ENCODE results near the gene CXCL12.

The CXCL12 gene

DNA sequence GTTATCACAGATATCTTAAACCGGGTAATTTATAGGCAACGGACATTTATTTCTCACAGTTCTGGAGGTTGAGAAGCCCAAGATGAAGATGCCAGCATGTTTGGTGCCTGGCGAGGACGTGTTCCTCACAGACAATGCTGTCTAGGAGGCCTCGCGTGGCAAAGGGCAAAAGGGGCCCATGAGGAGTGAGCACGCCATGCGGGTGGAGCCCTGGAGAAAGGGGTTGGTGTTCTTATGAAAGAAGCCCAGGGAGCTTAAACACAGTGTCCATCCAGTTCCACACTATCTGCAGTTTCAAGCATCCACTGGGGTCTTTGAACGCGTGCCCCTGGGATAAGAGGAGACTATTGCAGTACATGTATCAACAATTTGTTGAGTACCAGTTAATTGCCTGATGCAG lies 51.4 kb downstream of the CXCL12 start:
- DNase-seq = no peak

DNA sequence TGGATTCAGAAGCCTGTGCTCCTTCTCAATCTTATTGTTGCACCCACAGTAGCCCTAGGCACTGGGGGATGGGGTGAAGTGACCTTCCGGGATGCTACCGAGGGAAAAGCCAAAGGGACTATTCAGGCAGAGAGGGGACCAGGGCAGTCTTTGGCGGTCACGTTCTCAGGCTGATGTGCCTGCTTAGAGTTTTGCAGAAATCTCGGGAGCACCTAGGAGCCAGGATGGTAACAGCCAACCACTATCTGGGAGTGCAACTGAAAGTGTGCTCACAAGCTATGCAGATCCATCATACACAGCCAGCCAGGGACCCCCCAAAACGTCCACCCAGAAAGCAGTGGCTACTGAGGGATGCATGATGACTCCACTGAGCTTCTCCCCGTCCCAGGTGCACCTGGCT lies 52.4 kb downstream of the CXCL12 start:
- DNase-seq = no peak

DNA sequence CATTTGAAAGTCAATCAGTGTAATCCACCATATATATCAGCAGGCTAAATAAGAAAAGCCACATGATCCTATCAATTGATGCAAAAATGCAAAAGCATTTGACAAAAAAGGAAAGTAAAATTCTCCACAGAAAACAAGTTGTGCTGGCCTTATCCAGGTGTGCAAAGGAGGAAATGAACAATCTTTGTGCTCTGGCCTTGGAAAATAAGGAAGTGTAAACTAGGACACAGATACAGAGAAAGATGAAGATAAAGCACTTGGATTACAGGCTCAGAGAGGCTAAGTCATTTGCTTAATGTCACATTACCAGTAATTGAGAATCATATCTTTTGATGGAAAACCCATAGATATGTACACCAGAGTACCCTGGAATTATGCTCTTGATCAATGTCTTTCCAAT lies 54.5 kb downstream of the CXCL12 start:
- no peak for DNase-seq

DNA sequence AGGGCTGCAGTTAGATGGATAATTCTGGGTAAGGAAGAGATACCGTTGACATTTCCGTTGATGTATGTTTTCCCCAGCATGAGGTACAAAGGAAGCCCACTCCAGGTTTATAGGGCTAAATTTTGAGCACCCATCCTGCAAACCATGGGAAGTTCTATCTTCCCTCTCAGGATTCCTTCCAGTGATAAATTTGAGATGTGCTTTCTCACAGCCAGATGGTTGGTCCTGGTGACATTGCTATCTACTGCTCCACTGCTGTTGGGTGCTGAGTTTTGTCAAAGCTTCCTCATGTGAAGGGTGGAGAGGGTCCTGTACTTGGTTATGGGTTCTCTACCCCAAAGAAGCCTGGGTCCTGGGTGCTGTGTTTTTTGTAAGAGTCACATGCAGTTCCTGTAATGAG lies 57.4 kb downstream of the CXCL12 start:
- DNase-seq = no peak

Data from NCI-H2081 treated with DMSO at 0.1 percent for 48 hours (cell line).